DND-41 (cell line): ENCODE results near the gene COL8A1.

Experiments used
- EZH2 ChIP-seq: IDR thresholded peaks from 3 replicates; pipeline ENCODE4 v1.6.1; 2012; ENCODE audit warnings: borderline replicate concordance, low read depth, mild to moderate bottlenecking, moderate library complexity, low read length, inconsistent platforms; ENCODE audit not compliant: severe bottlenecking
- TF ChIP-seq, protein P1 (sequence below): IDR thresholded peaks from 2 replicates; pipeline ENCODE4 v1.5.1; 2012; ENCODE audit warnings: borderline replicate concordance, low read length, moderate library complexity, mild to moderate bottlenecking; ENCODE audit not compliant: poor library complexity, severe bottlenecking; ENCODE audit errors: extremely low read depth

DNA sequence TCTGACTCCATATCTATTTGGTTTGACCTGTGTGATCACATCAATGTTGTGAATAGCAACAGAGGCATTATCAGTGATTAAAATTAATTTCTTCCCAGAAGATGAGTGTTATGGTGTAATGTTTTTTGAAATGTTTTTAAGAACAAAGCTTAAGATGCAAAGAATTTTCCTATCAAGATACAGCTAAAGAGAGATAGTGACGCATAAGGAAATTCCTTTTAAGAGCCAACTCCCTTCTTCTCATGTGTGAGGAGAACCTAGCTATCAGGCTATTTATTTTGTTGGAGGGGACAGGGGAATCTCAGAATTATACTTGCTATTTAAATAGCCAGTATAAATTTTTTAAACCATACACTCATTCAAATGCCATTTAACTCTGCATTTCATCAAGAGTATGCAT, 71.3 kb downstream of the COL8A1 start:
- TF ChIP-seq, protein P1, sequence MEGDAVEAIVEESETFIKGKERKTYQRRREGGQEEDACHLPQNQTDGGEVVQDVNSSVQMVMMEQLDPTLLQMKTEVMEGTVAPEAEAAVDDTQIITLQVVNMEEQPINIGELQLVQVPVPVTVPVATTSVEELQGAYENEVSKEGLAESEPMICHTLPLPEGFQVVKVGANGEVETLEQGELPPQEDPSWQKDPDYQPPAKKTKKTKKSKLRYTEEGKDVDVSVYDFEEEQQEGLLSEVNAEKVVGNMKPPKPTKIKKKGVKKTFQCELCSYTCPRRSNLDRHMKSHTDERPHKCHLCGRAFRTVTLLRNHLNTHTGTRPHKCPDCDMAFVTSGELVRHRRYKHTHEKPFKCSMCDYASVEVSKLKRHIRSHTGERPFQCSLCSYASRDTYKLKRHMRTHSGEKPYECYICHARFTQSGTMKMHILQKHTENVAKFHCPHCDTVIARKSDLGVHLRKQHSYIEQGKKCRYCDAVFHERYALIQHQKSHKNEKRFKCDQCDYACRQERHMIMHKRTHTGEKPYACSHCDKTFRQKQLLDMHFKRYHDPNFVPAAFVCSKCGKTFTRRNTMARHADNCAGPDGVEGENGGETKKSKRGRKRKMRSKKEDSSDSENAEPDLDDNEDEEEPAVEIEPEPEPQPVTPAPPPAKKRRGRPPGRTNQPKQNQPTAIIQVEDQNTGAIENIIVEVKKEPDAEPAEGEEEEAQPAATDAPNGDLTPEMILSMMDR = no peak
- no peak for TF ChIP-seq EZH2
